Ammon's horn (tissue), 1 donor: ENCODE data around the gene RPL27.
A peak's percentile ranks its signal among the peaks of the same experiment; 100 is the strongest.

Experiments used
- DNase-seq: peaks from one replicate; pipeline ENCODE4 v3.0.0-alpha.2; 2016; ENCODE audit warnings: low spot score

Gene RPL27

DNA sequence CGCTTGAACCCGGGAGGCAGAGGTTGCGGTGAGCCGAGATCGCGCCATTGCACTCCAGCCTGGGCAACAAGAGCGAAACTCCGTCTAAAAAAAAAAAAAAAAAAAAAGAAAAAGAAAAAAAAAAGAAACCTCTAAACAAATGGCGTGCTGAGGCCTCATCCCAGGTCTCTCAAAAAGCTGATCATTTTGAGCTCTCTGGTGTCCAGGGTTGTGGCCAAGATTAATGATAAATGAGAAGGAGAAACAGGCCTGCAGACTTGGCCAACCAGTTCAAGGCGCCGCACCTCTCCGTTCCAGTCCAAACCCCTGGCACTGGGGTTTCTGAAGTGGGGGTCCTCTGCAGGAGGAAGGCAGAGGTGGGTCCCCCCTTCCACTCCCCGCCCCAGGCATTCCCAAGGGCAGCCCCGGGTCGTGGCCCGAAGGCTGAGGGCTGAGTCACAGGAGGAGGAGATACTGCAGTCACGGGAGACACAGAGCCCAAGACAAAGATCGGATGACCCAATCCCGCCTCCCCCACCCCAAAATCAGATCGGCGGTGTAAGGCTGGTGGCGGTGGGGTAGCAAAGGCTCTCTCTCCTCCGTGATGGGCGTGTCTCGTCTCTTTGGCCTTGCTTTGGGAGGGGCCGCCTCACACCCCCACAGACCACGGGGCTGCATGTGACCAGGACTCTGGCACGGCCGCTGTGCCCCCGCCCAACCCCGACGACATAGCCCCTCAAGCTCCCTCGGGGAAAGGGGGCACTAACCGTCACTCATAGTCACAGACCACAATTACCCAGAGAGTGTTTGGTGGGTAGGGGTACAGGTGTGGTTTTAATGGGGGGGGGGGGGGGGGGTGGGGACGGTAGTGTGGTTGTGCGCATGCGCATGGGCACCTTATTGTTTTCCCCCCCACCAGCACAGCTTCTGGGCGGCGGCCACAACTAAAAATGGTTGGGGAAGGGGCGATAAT is 22.8 kb downstream of the RPL27 start:
- peak; percentile 48 for DNase-seq

DNA sequence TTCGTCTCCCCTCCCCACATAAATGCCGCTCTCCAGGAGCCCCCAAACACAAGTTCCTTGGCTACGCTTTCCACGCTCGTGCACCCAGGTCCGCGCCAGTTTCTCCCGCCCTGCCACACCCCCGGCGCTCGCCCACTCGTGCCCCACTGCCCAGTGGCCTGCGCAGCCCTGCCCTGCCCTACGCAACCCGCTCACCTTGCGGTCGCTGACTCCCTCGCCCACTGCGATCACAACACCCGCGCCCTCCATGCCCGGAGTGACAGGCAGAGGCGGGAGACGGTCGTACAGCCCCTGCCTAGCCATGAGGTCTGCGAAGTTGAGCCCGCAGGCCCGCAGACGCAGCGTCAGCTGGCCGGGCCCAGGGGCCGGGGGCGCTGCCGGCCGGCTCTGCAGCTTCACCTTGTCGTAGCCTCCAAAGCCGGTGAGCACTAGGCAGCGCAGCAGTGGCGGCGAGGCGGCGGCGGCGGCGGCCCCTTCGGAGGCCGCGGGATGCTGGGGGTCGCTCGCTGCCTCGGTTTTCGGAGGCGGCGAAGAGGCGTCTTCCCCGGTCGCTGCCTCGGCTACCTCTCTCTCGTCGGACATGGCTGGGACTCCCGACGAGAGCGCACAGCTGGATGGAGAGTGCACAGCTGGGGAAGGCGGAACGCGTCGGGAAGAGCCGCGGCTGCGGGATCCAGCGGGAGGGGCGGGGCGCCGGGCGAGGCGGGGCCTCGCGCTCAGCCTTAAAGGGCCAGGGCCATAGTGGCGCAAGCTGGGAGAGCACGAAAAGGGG is 23.7 kb downstream of the RPL27 start, which contains the start of gene VAT1:
VAT1 (minus strand) TSS at position 645 of the 772 bp plus-strand sequence; CDS start at position 582, 63 bp downstream.
- DNase-seq = peak; percentile 81

DNA sequence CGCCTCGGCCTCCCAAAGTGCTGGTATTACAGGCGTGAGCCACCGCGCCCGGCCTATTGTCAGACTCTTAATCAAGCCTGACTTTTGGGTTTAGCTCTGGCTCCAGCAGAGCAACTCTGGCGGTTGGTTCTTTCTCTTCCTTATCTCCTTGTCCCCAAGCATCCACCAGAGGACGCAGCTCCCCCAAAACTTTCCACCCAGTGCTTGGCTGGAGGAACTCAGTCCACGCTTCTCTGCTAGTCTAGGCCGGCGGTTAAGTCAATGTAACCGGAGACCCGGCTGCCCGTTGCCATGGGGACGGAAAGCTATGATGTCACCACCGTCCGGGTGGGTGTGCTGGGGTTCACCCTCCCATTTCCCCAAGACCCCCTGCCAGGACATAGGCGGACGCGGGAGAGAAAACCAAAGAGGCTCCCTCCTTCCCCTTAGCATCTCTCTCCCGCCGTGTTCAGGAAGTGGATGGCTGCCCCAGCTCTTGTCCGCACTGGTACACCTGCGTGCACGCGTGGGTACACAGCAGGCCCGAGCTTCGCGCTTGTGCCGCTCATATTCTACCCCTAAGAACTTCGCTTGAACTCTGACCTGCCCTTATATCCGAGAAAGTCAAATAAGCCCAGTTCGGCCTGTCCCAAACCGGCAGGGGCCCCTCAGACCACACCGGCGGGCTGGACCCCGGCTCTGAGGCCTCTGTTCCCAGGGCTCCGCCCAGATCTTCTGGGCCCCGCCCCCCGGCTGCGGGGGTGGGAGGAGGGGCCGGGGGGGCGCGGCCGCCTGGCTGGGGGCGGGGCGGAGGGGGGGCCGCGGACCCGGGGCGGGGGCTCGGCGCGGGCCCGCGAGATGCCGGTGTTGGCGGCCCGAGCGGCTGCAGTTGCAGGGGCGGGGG is 26.4 kb downstream of the RPL27 start, which contains the start of gene RND2:
RND2 (plus strand) TSS at position 825 of the 883 bp plus-strand sequence. CDS start 117 bp downstream, outside the sequence.
- peak; percentile 95 for DNase-seq

GRCh38 chr17:43025290-43025657 is 27.1 kb downstream of the RPL27 start:
- DNase-seq = no peak

DNA sequence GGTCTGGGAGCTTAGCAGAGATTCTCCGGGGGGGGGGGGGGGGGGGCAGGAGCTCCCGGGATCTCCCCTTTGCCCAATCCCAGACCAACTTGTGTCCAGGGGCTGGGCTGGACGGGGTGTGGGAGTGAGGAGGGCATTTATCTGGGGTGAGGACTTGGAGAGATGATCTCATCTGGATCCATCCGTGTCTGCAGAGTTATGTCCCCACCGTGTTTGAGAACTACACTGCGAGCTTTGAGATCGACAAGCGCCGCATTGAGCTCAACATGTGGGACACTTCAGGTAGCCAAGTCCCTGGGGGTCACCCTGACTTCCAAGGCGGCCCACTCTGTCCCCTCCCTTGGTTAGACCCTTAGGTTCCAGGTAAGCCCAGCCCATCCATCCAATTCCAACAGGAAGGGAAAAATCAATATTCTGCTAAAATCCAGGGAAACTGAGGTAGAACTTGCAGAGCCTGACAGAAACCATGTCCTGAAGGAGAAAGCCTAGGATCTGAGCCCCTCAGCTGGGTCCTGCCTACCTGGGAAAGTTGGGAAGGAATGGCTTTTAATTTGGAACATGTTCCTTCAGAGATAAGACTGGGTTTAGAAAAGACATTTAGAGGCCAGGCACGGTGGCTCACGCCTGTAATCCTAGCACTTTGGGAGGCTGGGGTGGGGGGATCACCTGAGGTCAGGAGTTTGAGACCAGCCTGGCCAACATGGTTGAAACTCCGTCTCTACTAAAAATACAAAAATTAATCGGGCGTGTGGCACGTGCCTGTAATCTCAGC is 27.7 kb downstream of the RPL27 start:
- no peak for DNase-seq

- no peak for DNase-seq
Measured at GRCh38 chr17:43026595-43026994, 28.4 kb downstream of the RPL27 start.

DNA sequence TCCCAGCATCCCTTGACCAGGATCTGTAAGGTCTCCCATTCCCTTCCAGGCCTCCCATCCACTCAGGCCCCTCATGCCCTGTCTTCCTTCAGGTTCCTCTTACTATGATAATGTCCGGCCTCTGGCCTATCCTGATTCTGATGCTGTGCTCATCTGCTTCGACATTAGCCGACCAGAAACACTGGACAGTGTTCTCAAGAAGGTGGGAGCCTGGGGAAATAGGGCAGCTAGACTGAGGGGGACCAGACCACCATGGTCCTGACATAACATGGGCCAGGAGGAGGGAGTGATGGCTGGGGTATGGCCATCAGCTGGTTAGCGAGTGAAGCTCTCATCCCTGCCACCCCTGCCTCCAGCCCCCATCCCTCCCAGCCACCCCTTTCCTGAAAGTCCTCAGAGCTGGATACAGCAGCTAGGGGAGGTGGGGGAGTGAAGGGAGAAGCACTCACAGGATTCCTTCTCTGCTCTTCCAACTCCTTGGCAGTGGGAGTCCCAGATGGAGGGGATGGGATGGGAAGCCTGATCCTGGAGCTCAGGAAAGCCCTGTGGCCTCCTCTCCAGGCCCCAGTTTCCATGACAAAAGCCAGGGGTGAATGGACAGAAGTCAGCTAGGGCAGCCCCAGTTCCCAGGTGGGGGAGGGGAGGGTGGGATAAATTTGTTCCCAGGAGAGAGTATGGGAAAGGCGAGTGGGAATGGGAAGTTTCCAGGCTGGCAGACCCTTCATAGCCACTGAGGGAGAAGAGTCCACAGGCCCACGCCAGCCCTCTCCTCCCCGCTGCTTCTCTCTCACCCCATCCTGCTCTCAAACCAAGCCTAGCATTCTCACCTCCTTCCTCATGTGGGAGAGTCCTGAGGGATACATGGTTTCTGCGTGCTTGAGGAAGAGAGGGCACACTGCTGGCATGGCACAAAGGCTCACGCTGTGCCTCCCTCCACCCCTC is 29.1 kb downstream of the RPL27 start:
- no peak for DNase-seq

GRCh38 chr17:43028221-43028861 is 30.1 kb downstream of the RPL27 start:
- DNase-seq = no peak

DNA sequence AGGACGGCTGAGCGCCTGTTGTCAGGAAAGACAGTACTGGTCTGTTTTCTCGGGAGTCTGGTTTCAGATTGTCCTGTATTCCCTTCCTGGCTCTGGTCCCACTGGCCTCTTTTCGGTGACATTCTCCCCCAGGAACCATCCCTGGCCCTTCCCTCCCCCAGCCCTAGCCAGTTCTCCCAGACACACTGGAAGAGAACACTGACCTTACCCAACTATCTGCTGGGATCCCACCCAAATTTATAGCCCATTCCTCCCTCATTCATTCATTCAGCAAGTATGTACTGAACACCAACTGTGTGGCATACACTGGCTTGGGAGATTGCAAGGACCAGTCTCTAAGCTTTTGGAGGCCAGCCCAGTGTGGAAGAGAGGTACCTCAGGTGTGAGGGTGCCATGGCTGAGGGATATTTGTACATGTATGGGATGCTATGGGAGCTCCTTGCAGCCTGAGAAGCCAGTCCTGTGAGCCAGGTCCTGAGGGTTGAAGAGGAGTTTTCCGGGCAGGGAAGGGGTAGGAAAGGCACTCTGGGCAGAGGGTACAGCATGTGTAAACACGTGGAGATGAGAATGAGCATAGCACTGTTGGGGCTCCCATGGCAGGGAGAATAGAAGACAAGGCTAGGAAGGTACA is 32.0 kb downstream of the RPL27 start:
- DNase-seq = peak; percentile 35

GRCh38 chr17:43031666-43032065 is 33.4 kb downstream of the RPL27 start:
- DNase-seq = no peak

GRCh38 chr17:43033948-43034881 is 36.0 kb downstream of the RPL27 start:
- DNase-seq = peak; percentile 54

DNA sequence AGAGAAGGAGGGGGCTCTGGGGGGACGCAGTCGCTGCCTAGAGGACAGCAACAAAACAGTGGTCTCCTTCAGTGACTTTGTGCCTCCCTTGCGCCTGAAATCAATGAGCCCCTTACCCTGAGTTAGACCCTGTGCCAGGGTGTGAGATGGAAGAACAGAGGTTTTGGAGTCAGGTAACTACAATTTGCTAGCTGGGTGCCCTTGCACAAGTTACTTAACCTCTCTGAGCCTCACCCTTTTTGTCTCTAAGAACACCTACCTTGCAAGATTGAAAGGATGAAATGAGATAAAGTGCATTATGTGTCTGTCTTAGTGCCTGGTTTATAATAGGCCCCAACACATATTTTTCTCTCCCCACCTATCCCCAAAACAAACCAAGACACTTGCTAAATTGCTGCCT is 36.7 kb downstream of the RPL27 start:
- no peak for DNase-seq

- no peak for DNase-seq
Measured at GRCh38 chr17:43039646-43040045, 41.4 kb downstream of the RPL27 start.

GRCh38 chr17:43040655-43041054 is 42.4 kb downstream of the RPL27 start:
- DNase-seq = no peak

GRCh38 chr17:43042025-43042628 is 43.9 kb downstream of the RPL27 start:
- no peak for DNase-seq

DNA sequence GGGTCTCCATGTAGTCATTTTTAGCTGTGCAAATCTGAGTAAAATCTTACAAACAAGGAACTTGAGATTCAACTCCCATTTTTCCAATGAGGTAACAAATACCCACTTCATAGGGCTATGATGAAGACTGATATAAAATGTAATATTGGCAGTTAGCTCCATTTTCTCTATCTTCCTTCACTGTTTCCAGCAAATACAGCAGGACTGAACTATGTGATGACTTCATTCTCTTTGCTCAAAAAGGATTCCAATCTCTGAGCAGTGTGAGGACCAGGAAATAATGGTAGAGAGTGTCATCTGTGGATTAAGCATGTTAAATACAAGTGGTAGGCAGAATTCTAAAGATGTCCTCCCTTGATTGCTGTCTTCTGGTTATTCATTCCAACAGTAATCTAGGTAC is 45.1 kb downstream of the RPL27 start:
- DNase-seq = no peak

DNA sequence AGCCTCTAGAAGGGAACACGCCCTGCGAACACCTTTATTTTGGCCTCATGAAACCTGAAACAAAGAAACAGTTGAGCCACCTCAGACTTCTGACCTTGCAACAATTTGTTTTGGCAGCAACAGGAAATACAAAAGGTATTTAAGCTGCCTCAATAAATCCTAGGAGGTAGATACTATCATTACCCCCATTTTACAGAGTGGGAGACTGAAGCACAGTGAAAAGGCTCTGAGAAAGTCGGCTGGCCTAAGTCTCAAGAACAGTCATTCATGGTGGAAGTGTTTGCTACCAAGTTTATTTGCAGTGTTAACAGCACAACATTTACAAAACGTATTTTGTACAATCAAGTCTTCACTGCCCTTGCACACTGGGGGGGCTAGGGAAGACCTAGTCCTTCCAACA is 45.8 kb downstream of the RPL27 start:
- DNase-seq = no peak
